GM19438 (cell line): ENCODE measurements around the gene EYA2.

ENCODE experiments used
- ATAC-seq: cut with Tn5 transposase; IDR thresholded peaks from one replicate; pipeline ENCODE4 v1.9.1; 2021; ENCODE audit warnings: low read depth; ENCODE audit not compliant: unreplicated experiment

Gene EYA2

GRCh38 chr20:46997187-46997586 is 102.5 kb downstream of the EYA2 start:
- ATAC-seq: no peak

- no peak for ATAC-seq
These were observed 104.0 kb downstream of the EYA2 start for GRCh38 chr20:46998477-46999240.

- no peak for ATAC-seq
These were observed 105.3 kb downstream of the EYA2 start for GRCh38 chr20:46999801-47000465.

- ATAC-seq: no peak
These were observed 108.6 kb downstream of the EYA2 start for GRCh38 chr20:47003223-47003622.

GRCh38 chr20:47004179-47004578 is 109.5 kb downstream of the EYA2 start:
- no peak for ATAC-seq

- ATAC-seq: no peak
These were observed 113.4 kb downstream of the EYA2 start for GRCh38 chr20:47007826-47008655.

- no peak for ATAC-seq
These were observed 114.3 kb downstream of the EYA2 start for GRCh38 chr20:47008842-47009518.

- no peak for ATAC-seq
These were observed 115.1 kb downstream of the EYA2 start for GRCh38 chr20:47009784-47010183.

GRCh38 chr20:47011984-47012383 is 117.3 kb downstream of the EYA2 start:
- no peak for ATAC-seq

GRCh38 chr20:47013606-47014005 is 119.0 kb downstream of the EYA2 start:
- ATAC-seq: no peak

GRCh38 chr20:47016068-47016664 is 121.5 kb downstream of the EYA2 start:
- no peak for ATAC-seq

- ATAC-seq: no peak
These were observed 123.7 kb downstream of the EYA2 start for GRCh38 chr20:47018381-47018780.

- no peak for ATAC-seq
These were observed 124.6 kb downstream of the EYA2 start for GRCh38 chr20:47019121-47019824.

- ATAC-seq: no peak
These were observed 125.6 kb downstream of the EYA2 start for GRCh38 chr20:47020231-47020630.

GRCh38 chr20:47021850-47022249 is 127.2 kb downstream of the EYA2 start:
- no peak for ATAC-seq

GRCh38 chr20:47024461-47024937 is 129.9 kb downstream of the EYA2 start:
- ATAC-seq: no peak

GRCh38 chr20:47027042-47027441 is 132.4 kb downstream of the EYA2 start:
- no peak for ATAC-seq

GRCh38 chr20:47027456-47027855 is 132.8 kb downstream of the EYA2 start:
- ATAC-seq: no peak

- no peak for ATAC-seq
These were observed 133.8 kb downstream of the EYA2 start for GRCh38 chr20:47028487-47028886.

GRCh38 chr20:47029845-47030244 is 135.2 kb downstream of the EYA2 start:
- no peak for ATAC-seq
